B cell (primary cell): Measurements from ENCODE around the gene PGM1. TPM values are rescaled to one million over a fixed set of nuclear protein-coding genes. Genes with fewer than 3 reads are reported as not detected.

Experiments
- ATAC-seq: fragments of 200-7000 bp; cut with Tn5 transposase; one replicate; pipeline ENCODE4 v1.10.0; 2021; ENCODE audit warnings: low read depth, mild to moderate bottlenecking, moderate number of reproducible peaks, moderate library complexity
- CTCF ChIA-PET: fragments of 350-600 bp; sonication (Branson Sonifier 250); formaldehyde crosslinking; loops from one replicate; lab custom pipeline; 2021; ENCODE audit warnings: antibody characterized with exemption, inconsistent platforms; lab: Charles Lee
- POLR2A ChIA-PET: fragments of 350-600 bp; sonication (Branson Sonifier 250); formaldehyde crosslinking; loops from one replicate; lab custom pipeline; 2021; ENCODE audit warnings: antibody characterized with exemption; lab: Charles Lee
- DNase-seq: peaks from one replicate; pipeline ENCODE4 v3.0.0; 2013
- H2AFZ ChIP-seq: 2 replicates; pipeline ENCODE4 v1.6.1; 2012; ENCODE audit warnings: mild to moderate bottlenecking, low read depth, low read length; ENCODE audit not compliant: insufficient read depth, poor library complexity, severe bottlenecking
- H3K27ac ChIP-seq, 2 donors: 1 replicate in 1 of 2; 2 replicates in 1 of 2; pipeline ENCODE4 v1.5.1; 2012 to 2013; ENCODE audit warnings: low read length in 2 of 2, mild to moderate bottlenecking in 2 of 2, moderate library complexity in 1 of 2
- H3K27me3 ChIP-seq, 4 experiments: fragments of 200-600 bp in 1 of 4; sonication (generic) in 1 of 4; replicated peaks in 1 of 4; 1 replicate in 2 of 4; 2 replicates in 2 of 4; pipeline versions ENCODE4 v1.6.1 to v1.7.0; 2013 to 2016; ENCODE audit warnings: low read length in 3 of 4, mild to moderate bottlenecking in 2 of 4, mixed read lengths in 1 of 4, moderate library complexity in 1 of 4; ENCODE audit not compliant: insufficient read depth in 4 of 4, control insufficient read depth in 3 of 4; ENCODE audit errors: control extremely low read depth in 1 of 4
- H3K36me3 ChIP-seq, 2 experiments: replicated peaks in 1 of 2; 1 replicate in 1 of 2; 2 replicates in 1 of 2; pipeline versions ENCODE4 v1.6.1 to v1.7.1; 2013; ENCODE audit warnings: low read length in 1 of 2; ENCODE audit not compliant: insufficient read depth in 2 of 2, control insufficient read depth in 1 of 2; ENCODE audit errors: control extremely low read depth in 1 of 2, extremely low read depth in 1 of 2
- H3K4me1 ChIP-seq, 2 donors: fragments of 200-600 bp in 1 of 2; sonication (generic) in 1 of 2; 1 replicate in 1 of 2; 2 replicates in 1 of 2; pipeline versions ENCODE4 v1.5.1 to v1.6.1; 2013 to 2017; ENCODE audit warnings: low read length in 2 of 2; ENCODE audit not compliant: control insufficient read depth in 2 of 2, insufficient read depth in 2 of 2
- H3K4me2 ChIP-seq: replicated peaks from 2 replicates; pipeline ENCODE3; 2012; ENCODE audit warnings: mild to moderate bottlenecking, low read depth, low read length; ENCODE audit not compliant: poor library complexity, severe bottlenecking
- H3K4me3 ChIP-seq, 5 experiments: fragments of 200-600 bp in 1 of 5; sonication (generic) in 1 of 5; 1 replicate in 3 of 5; 2 replicates in 2 of 5; pipeline versions ENCODE4 v1.5.1 to v1.7.0; 2011 to 2016; ENCODE audit warnings: low read length in 4 of 5, mild to moderate bottlenecking in 4 of 5, low read depth in 2 of 5, control low read depth in 1 of 5, moderate library complexity in 1 of 5; ENCODE audit not compliant: insufficient read depth in 1 of 5; ENCODE audit errors: control extremely low read depth in 1 of 5, extremely low read depth in 1 of 5
- H3K79me2 ChIP-seq: fragments of 200-600 bp; sonication (generic); one replicate; pipeline ENCODE4 v1.6.0; 2016; ENCODE audit warnings: low read length; ENCODE audit not compliant: control insufficient read depth, insufficient read depth
- H3K9ac ChIP-seq: fragments of 200-600 bp; sonication (generic); 2 replicates; pipeline ENCODE4 v1.6.1; 2017; ENCODE audit warnings: mild to moderate bottlenecking, low read length, moderate library complexity
- H3K9me3 ChIP-seq, 3 donors: one replicate each; pipeline versions ENCODE4 v1.6.1 to v1.7.1; 2013; ENCODE audit warnings: low read length in 2 of 3; ENCODE audit not compliant: control insufficient read depth in 2 of 3, insufficient read depth in 1 of 3; ENCODE audit errors: control extremely low read depth in 1 of 3
- H4K20me1 ChIP-seq: 2 replicates; pipeline ENCODE4 v1.6.0; 2012; ENCODE audit warnings: mild to moderate bottlenecking, low read length; ENCODE audit not compliant: insufficient read depth, control insufficient read depth, poor library complexity, severe bottlenecking
- H3K27ac Mint-ChIP-seq: one replicate; pipeline ENCODE4 v1.8.0; 2021; ENCODE audit warnings: mixed read lengths
- H3K27me3 Mint-ChIP-seq: one replicate; pipeline ENCODE4 v1.8.0; 2021; ENCODE audit warnings: mixed read lengths
- H3K4me1 Mint-ChIP-seq: one replicate; pipeline ENCODE4 v1.8.0; 2021; ENCODE audit warnings: mixed read lengths
- H3K4me3 Mint-ChIP-seq: one replicate; pipeline ENCODE4 v1.8.0; 2021; ENCODE audit warnings: mixed read lengths
- H3K9me3 Mint-ChIP-seq: one replicate; pipeline ENCODE4 v1.8.0; 2022; ENCODE audit warnings: mixed read lengths; ENCODE audit not compliant: insufficient read depth
- EZH2 ChIP-seq: IDR thresholded peaks from 2 replicates; pipeline ENCODE4 v1.6.1; 2012; ENCODE audit warnings: borderline replicate concordance, low read depth, mild to moderate bottlenecking, moderate library complexity, low read length; ENCODE audit not compliant: insufficient read depth, poor library complexity, severe bottlenecking
- WGBS: methylation state at CpG from one replicate; pipeline ENCODE4 v1.1.5; 2013; ENCODE audit warnings: missing lambda C conversion rate; ENCODE audit not compliant: insufficient coverage; 5-methylcytosine and 5-hydroxymethylcytosine counted together
- intact Hi-C: fragments of 100-400 bp; cut with micrococcal nuclease; formaldehyde crosslinking; loops from one replicate; pipeline ENCODE4 v1.10.0; 2022
- polyA plus RNA-seq: library from polyadenylated mRNA; depleted of rRNA; stranded (reverse); fragments of >200 nt; gene quantifications from 2 replicates; pipeline ENCODE4 v1.2.3, GENCODE V29; 2012
- total RNA-seq, 2 donors: library from RNA; stranded (reverse); fragments of 120-200 nt in 1 of 2; gene quantifications; 1 replicate in 1 of 2; 2 replicates in 1 of 2; pipeline versions ENCODE4 v1.2.3 to v1.2.4, GENCODE V29; 2013 to 2022
- TF ChIP-seq, protein P1 (sequence below): fragments of 200-600 bp; IDR thresholded peaks from one replicate; pipeline ENCODE4 v1.8.0; 2022; ENCODE audit warnings: antibody characterized with exemption, mild to moderate bottlenecking

Gene PGM1
- total and polyA plus RNA-seq, 2 donors (not counting 1 experiment from before 2014, with no cell fraction given) = 4.2 to 13.2 TPM

DNA sequence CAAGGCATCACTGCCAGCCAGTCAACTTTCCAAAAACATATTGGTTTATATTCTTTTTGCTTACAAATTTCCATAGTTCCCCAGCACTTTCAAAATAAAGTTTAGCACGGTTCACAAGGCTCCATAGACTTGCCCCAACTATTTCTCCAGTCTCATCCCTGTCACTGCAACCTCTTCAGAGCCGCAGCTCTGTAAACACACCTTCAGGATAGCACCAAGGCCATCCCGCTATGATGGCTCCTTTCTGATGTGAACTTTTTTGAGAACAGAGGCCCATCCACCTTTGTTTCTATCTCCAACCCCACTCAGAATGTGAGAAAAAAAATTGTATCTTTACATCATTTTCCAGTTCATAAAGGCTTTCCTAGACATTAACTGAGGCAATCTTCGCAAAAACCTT is 26.3 kb downstream of the PGM1 start:
- ATAC-seq = no peak
- H3K79me2 ChIP-seq = no peaks in the 10 kb centered on the region
- POLR2A ChIA-PET = no interaction called here

DNA sequence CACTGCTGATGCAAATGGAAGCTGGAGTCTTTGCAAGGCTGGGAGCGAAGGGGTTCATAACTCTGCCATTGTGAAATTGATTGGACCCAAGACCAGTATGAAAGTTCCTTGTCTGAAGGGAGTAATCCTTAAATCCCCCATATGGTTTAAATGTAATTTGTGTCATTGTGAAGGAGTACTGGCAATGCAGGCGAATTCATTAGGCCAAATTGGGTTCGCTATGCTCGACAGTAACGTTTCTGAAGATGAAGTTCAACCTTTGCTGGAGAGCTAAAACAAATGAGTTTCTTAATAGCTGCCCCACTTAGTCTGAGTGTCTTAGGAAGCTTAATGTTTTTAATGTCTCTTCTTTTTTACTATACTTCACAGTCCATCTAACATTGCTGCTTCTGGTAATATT is 27.5 kb downstream of the PGM1 start:
- no peak for DNase-seq
- Histone ChIP-seq H3K9ac (no peak overlapping the region), H3K4me3 (no peak overlapping the region), H3K36me3 (no peaks in the 10 kb centered on the region), H3K4me1 (no peaks in the 10 kb centered on the region), H2AFZ (no peak overlapping the region), H3K27ac (no peak overlapping the region), H3K27me3 (no peaks in the 10 kb centered on the region), H3K79me2 (no peaks in the 10 kb centered on the region), H4K20me1 (no peaks in the 10 kb centered on the region), H3K9me3 (peaks cover 0 to 4% (median 0%) of the 10 kb centered on the region in 3 donors), H3K4me2 (no peak overlapping the region)
- Mint-ChIP-seq H3K4me1 (no peaks in the 10 kb centered on the region), H3K9me3 (no peaks in the 10 kb centered on the region), H3K27me3 (no peaks in the 10 kb centered on the region), H3K27ac (no peak overlapping the region), H3K4me3 (no peak overlapping the region)
- 93% methylated on average over 4 of the region's 5 CpGs for WGBS
- ATAC-seq = no peak
- TF ChIP-seq EZH2 = no peak
- TF ChIP-seq, protein P1, sequence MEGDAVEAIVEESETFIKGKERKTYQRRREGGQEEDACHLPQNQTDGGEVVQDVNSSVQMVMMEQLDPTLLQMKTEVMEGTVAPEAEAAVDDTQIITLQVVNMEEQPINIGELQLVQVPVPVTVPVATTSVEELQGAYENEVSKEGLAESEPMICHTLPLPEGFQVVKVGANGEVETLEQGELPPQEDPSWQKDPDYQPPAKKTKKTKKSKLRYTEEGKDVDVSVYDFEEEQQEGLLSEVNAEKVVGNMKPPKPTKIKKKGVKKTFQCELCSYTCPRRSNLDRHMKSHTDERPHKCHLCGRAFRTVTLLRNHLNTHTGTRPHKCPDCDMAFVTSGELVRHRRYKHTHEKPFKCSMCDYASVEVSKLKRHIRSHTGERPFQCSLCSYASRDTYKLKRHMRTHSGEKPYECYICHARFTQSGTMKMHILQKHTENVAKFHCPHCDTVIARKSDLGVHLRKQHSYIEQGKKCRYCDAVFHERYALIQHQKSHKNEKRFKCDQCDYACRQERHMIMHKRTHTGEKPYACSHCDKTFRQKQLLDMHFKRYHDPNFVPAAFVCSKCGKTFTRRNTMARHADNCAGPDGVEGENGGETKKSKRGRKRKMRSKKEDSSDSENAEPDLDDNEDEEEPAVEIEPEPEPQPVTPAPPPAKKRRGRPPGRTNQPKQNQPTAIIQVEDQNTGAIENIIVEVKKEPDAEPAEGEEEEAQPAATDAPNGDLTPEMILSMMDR = no peak
- intact Hi-C loops = no loop called here
- ChIA-PET CTCF (interaction anchor here (0.9 to 1.4 kb wide), 3 partner anchors 71 to 627 kb away, joined by 3 to 5 read pairs (median 3); no protein-coding TSS in a partner anchor), POLR2A (no interaction called here)

More for the DNA sequence above, 26.3 kb downstream of the PGM1 start:
- Mint-ChIP-seq H3K4me1 (no peaks in the 10 kb centered on the region), H3K4me3 (no peak overlapping the region), H3K9me3 (no peaks in the 10 kb centered on the region), H3K27me3 (no peaks in the 10 kb centered on the region), H3K27ac (no peak overlapping the region)
- TF ChIP-seq, protein P1 = no peak
- no peak for TF ChIP-seq EZH2
- Histone ChIP-seq H3K9ac (no peak overlapping the region), H3K4me3 (no peak overlapping the region), H3K9me3 (peaks cover 0 to 4% (median 0%) of the 10 kb centered on the region in 3 donors), H3K36me3 (peaks cover 0 to 2% of the 10 kb centered on the region in 2 experiments), H2AFZ (no peak overlapping the region), H3K27me3 (no peaks in the 10 kb centered on the region), H3K27ac (no peak overlapping the region), H4K20me1 (no peaks in the 10 kb centered on the region), H3K4me1 (no peaks in the 10 kb centered on the region), H3K4me2 (no peak overlapping the region)
- intact Hi-C loops = loop anchor here (5.0 to 10.0 kb wide), 2 partner anchors 73 to 1205 kb away; no protein-coding TSS in a partner anchor
- 100% methylated on average over 2 of the region's 4 CpGs for WGBS
- no peak for DNase-seq
- CTCF ChIA-PET = interaction anchor here (0.8 to 4.7 kb wide), 7 partner anchors 23 to 1205 kb away, joined by 3 to 68 read pairs (median 3); no protein-coding TSS in a partner anchor
